K562 (cell line): Measurements from ENCODE around the gene TIMM50. TPM values are rescaled to one million over a fixed set of nuclear protein-coding genes. Genes with fewer than 3 reads are reported as not detected.

ENCODE experiments used
- BACH1 ChIP-seq: fragments of 200-800 bp; sonication (Bioruptor generic); IDR thresholded peaks from 2 replicates; pipeline ENCODE4 v1.6.1; 2016; ENCODE audit warnings: missing genetic modification characterization, missing compliant biosample characterization
- BCL6 ChIP-seq: fragments of 250-450 bp; sonication (Bioruptor Pico); IDR thresholded peaks from 2 replicates; pipeline ENCODE4 v1.4.0; 2020
- CBX2 ChIP-seq: fragments of 200-600 bp; sonication (generic); IDR thresholded peaks from one replicate; pipeline ENCODE4 v1.6.1; 2012; ENCODE audit warnings: mild to moderate bottlenecking, low read length, inconsistent platforms; ENCODE audit not compliant: insufficient read depth, poor library complexity, severe bottlenecking
- CSDE1 ChIP-seq, 2 experiments: fragments of 450-650 bp; IDR thresholded peaks; 2 replicates each; pipeline ENCODE4 v1.6.1; 2016; ENCODE audit warnings: mild to moderate bottlenecking in 1 of 2
- E2F3 ChIP-seq: fragments of 250-450 bp; sonication (Bioruptor Pico); IDR thresholded peaks from 2 replicates; pipeline ENCODE4 v1.4.0; 2020; ENCODE audit warnings: mild to moderate bottlenecking
- GATAD2A ChIP-seq: fragments of 450-650 bp; IDR thresholded peaks from 2 replicates; pipeline ENCODE4 v1.6.1; 2017
- LARP7 ChIP-seq: fragments of 450-650 bp; IDR thresholded peaks from 2 replicates; pipeline ENCODE4 v1.6.1; 2016
- NR2C2 ChIP-seq, 2 experiments: fragments of 200-800 bp in 1 of 2; sonication (Bioruptor generic) in 1 of 2; sonication (generic) in 1 of 2; formaldehyde crosslinking in 1 of 2; IDR thresholded peaks; 2 replicates each; pipeline versions ENCODE4 v1.6.1 to v1.8.0; 2016 to 2022; ENCODE audit warnings: mild to moderate bottlenecking in 1 of 2, missing compliant biosample characterization in 1 of 2, missing genetic modification characterization in 1 of 2, missing genetic modification reagents in 1 of 2
- RBM34 ChIP-seq: fragments of 200-400 bp; formaldehyde crosslinking; IDR thresholded peaks from 2 replicates; pipeline ENCODE4 v1.6.1; 2018; ENCODE audit warnings: low read length, borderline replicate concordance; ENCODE audit not compliant: insufficient read depth
- SIRT6 ChIP-seq: IDR thresholded peaks from one replicate; pipeline ENCODE4 v1.6.1; 2012; ENCODE audit warnings: low read depth, mild to moderate bottlenecking, control low read depth, inconsistent platforms, low read length, moderate library complexity
- TARDBP ChIP-seq: fragments of 450-650 bp; IDR thresholded peaks from 2 replicates; pipeline ENCODE4 v1.6.1; 2016
- ZC3H4 ChIP-seq: sonication (generic); formaldehyde crosslinking; IDR thresholded peaks from 2 replicates; pipeline ENCODE4 v1.9.0; 2021; ENCODE audit warnings: missing genetic modification reagents, borderline replicate concordance
- ZNF232 ChIP-seq: sonication (generic); formaldehyde crosslinking; IDR thresholded peaks from 2 replicates; pipeline ENCODE4 v1.8.0; 2022; ENCODE audit warnings: mild to moderate bottlenecking, missing genetic modification reagents
- ZNF316 ChIP-seq: fragments of 450-650 bp; IDR thresholded peaks from 2 replicates; pipeline ENCODE4 v1.6.1; 2016
- polyA plus RNA-seq, 8 experiments: library from polyadenylated mRNA; depleted of rRNA in 4 of 8; stranded (reverse) in 5 of 8; unstranded in 3 of 8; fragments of >200 nt; fragmentation: Nextera tagmentation in 2 of 8; fragmentation: Illumina TruSeq in 1 of 8; extraction: Ambion mirVana in 2 of 8; extraction: Trizol in 1 of 8; gene quantifications; 2 replicates each; pipeline versions ENCODE4 v1.2.1 to v1.2.3, GENCODE V29; 2011 to 2014; ENCODE audit warnings: inconsistent platforms in 1 of 8, missing spikeins in 1 of 8
- total RNA-seq, 7 experiments: library from RNA; depleted of rRNA in 6 of 7; stranded (reverse); fragments of >200 nt in 6 of 7; fragmentation: Illumina TruSeq in 2 of 7; extraction: Trizol in 2 of 7; gene quantifications; 2 replicates each; pipeline versions ENCODE4 v1.2.1 to v1.2.3, GENCODE V29; 2011 to 2021; ENCODE audit warnings: low replicate concordance in 1 of 7
- TF ChIP-seq, protein P1 (sequence below), 2 experiments: fragments of 250-450 bp in 1 of 2; fragments of 450-650 bp in 1 of 2; sonication (Bioruptor Pico) in 1 of 2; IDR thresholded peaks; 2 replicates each; pipeline versions ENCODE4 v1.6.1 to v1.8.0; 2016 to 2021; ENCODE audit warnings: mild to moderate bottlenecking in 2 of 2, moderate library complexity in 2 of 2, missing compliant biosample characterization in 1 of 2, missing genetic modification characterization in 1 of 2
- TF ChIP-seq, protein P2 (sequence below): fragments of 250-450 bp; sonication (Bioruptor Pico); IDR thresholded peaks from 2 replicates; pipeline ENCODE4 v1.9.0; 2021; ENCODE audit warnings: mild to moderate bottlenecking, inconsistent platforms
- TF ChIP-seq, protein P3 (sequence below): fragments of 450-650 bp; IDR thresholded peaks from 2 replicates; pipeline ENCODE4 v1.6.1; 2018; ENCODE audit warnings: mild to moderate bottlenecking, low read depth; ENCODE audit not compliant: partially characterized antibody
- TF ChIP-seq, protein P4 (sequence below): fragments of 450-650 bp; conservative IDR thresholded peaks from 2 replicates; pipeline ENCODE4 v1.6.1; 2016; ENCODE audit warnings: missing genetic modification characterization, low read depth, mild to moderate bottlenecking, control low read depth, missing compliant biosample characterization
- TF ChIP-seq, protein P5 (sequence below), 2 experiments: fragments of 450-650 bp; IDR thresholded peaks; 2 replicates each; pipeline ENCODE4 v1.6.1; 2016

The TIMM50 gene
- total and polyA plus RNA-seq, 9 of the 15 experiments (the other 6 are each of a cell fraction or from before 2014, with no cell fraction given): 28.3 to 221 (median 170) TPM

DNA sequence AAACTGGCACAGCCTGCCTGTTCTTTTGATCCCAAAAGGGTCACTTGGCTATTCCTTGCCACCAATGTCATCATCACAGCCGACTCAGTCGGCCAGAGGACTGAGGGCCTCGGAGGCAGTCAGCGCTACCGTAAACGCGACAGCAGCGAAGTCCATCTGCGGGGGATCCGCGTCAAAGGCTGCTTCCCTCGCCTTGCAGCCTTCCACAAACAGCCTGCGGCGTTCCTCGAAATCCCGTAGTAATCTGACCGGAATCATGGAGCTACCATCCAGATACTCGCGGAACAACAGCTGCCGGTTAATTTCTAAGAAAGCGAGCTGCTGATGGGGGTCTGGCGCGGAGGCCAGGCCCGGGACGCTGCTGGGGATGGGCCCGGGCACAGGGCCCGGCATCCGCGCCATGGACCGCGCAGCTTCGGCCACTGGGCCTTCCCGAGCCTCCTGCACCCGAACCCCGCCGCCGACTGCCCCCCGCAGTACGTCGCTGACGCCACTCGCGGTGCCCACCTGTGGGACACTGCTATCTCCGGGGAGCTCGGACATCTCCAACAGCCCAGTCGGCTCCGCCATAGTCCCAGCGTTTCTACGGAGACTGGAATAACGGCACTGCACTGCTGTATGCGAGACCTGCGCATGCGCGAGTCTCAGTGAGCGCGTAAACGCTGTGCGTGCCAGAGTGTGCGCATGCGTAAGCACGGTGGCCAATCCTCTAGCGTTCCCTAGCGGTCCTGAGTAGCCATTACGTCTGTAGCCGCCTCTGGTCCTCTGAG, 51.8 kb downstream of the TIMM50 start, which contains the start of gene EID2B (continued):
- TF ChIP-seq, protein P1, sequence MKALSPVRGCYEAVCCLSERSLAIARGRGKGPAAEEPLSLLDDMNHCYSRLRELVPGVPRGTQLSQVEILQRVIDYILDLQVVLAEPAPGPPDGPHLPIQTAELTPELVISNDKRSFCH (CRISPR knock-in tag; IDR thresholded peaks at IDR 0.05): no peak
- TF ChIP-seq, protein P1 (tag; IDR thresholded peaks at IDR 0.05): no peak
- no peak for TF ChIP-seq BACH1 (tag)
- no peak for TF ChIP-seq CBX2
- TF ChIP-seq TARDBP: no peak
- TF ChIP-seq RBM34: no peak
- TF ChIP-seq ZC3H4 (CRISPR knock-in tag): no peak
- no peak for TF ChIP-seq BCL6 (CRISPR knock-in tag)
- no peak for TF ChIP-seq LARP7
- no peak for TF ChIP-seq GATAD2A
- TF ChIP-seq CSDE1 (IDR thresholded peaks at IDR 0.05): no peak
- TF ChIP-seq E2F3: no peak
- TF ChIP-seq, protein P2, sequence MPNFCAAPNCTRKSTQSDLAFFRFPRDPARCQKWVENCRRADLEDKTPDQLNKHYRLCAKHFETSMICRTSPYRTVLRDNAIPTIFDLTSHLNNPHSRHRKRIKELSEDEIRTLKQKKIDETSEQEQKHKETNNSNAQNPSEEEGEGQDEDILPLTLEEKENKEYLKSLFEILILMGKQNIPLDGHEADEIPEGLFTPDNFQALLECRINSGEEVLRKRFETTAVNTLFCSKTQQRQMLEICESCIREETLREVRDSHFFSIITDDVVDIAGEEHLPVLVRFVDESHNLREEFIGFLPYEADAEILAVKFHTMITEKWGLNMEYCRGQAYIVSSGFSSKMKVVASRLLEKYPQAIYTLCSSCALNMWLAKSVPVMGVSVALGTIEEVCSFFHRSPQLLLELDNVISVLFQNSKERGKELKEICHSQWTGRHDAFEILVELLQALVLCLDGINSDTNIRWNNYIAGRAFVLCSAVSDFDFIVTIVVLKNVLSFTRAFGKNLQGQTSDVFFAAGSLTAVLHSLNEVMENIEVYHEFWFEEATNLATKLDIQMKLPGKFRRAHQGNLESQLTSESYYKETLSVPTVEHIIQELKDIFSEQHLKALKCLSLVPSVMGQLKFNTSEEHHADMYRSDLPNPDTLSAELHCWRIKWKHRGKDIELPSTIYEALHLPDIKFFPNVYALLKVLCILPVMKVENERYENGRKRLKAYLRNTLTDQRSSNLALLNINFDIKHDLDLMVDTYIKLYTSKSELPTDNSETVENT (CRISPR knock-in tag): no peak; the same call in 1 of the 2 replicates
- TF ChIP-seq SIRT6: no peak
- TF ChIP-seq ZNF232 (CRISPR knock-in tag): no peak
- no peak for TF ChIP-seq NR2C2 (CRISPR knock-in tag; IDR thresholded peaks at IDR 0.05)
- TF ChIP-seq NR2C2 (tag; IDR thresholded peaks at IDR 0.05): no peak
- TF ChIP-seq, protein P3, sequence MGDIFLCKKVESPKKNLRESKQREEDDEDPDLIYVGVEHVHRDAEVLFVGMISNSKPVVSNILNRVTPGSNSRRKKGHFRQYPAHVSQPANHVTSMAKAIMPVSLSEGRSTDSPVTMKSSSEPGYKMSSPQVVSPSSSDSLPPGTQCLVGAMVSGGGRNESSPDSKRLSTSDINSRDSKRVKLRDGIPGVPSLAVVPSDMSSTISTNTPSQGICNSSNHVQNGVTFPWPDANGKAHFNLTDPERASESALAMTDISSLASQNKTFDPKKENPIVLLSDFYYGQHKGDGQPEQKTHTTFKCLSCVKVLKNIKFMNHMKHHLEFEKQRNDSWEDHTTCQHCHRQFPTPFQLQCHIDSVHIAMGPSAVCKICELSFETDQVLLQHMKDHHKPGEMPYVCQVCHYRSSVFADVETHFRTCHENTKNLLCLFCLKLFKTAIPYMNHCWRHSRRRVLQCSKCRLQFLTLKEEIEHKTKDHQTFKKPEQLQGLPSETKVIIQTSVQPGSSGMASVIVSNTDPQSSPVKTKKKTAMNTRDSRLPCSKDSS: no peak
- TF ChIP-seq, protein P4, sequence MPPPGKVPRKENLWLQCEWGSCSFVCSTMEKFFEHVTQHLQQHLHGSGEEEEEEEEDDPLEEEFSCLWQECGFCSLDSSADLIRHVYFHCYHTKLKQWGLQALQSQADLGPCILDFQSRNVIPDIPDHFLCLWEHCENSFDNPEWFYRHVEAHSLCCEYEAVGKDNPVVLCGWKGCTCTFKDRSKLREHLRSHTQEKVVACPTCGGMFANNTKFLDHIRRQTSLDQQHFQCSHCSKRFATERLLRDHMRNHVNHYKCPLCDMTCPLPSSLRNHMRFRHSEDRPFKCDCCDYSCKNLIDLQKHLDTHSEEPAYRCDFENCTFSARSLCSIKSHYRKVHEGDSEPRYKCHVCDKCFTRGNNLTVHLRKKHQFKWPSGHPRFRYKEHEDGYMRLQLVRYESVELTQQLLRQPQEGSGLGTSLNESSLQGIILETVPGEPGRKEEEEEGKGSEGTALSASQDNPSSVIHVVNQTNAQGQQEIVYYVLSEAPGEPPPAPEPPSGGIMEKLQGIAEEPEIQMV: no peak
- TF ChIP-seq ZNF316: no peak
- TF ChIP-seq, protein P5, sequence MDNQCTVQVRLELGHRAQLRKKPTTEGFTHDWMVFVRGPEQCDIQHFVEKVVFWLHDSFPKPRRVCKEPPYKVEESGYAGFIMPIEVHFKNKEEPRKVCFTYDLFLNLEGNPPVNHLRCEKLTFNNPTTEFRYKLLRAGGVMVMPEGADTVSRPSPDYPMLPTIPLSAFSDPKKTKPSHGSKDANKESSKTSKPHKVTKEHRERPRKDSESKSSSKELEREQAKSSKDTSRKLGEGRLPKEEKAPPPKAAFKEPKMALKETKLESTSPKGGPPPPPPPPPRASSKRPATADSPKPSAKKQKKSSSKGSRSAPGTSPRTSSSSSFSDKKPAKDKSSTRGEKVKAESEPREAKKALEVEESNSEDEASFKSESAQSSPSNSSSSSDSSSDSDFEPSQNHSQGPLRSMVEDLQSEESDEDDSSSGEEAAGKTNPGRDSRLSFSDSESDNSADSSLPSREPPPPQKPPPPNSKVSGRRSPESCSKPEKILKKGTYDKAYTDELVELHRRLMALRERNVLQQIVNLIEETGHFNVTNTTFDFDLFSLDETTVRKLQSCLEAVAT (IDR thresholded peaks at IDR 0.05): no peak
